Activated T-cell treated with anti-CD3 and anti-CD28 coated beads, Interleukin-2, amount 50 U/mL, for 4 hours (primary cell): ENCODE results near the gene PRLH. TPM values are rescaled to one million over a fixed set of nuclear protein-coding genes. Genes with fewer than 3 reads are reported as not detected.
A peak's percentile ranks its signal among the peaks of the same experiment; 100 is the strongest.

Source experiments
- ATAC-seq, 2 donors: fragments of 200-7000 bp; cut with Tn5 transposase; one replicate each; pipeline ENCODE4 v1.10.0; 2021
- DNase-seq: peaks from one replicate; pipeline ENCODE4 v3.0.0-alpha.2; 2020
- H3K27me3 Mint-ChIP-seq: one replicate; pipeline ENCODE4 v1.8.0; 2021; ENCODE audit warnings: low read depth, mixed read lengths
- H3K36me3 Mint-ChIP-seq: one replicate; pipeline ENCODE4 v1.8.0; 2022; ENCODE audit warnings: mixed read lengths; ENCODE audit not compliant: insufficient read depth
- H3K4me1 Mint-ChIP-seq: one replicate; pipeline ENCODE4 v1.8.0; 2021; ENCODE audit warnings: low read depth, mixed read lengths
- H3K4me3 Mint-ChIP-seq: one replicate; pipeline ENCODE4 v1.8.0; 2021; ENCODE audit warnings: mild to moderate bottlenecking, moderate library complexity, mixed read lengths
- H3K9me3 Mint-ChIP-seq: one replicate; pipeline ENCODE4 v1.8.0; 2021; ENCODE audit warnings: mixed read lengths
- total RNA-seq, 3 donors: library from RNA; stranded (reverse); gene quantifications; one replicate each; pipeline ENCODE4 v1.2.1, GENCODE V29; 2021

Gene PRLH
- total RNA-seq, 3 donors from 2014 or later = not detected

GRCh38 chr2:237576974-237577373 is 10.6 kb downstream of the PRLH start:
- no peaks in the 10 kb centered on the region for H3K36me3 Mint-ChIP-seq
- DNase-seq (no peak), ATAC-seq (no peak)
- no peaks in the 10 kb centered on the region for H3K9me3 Mint-ChIP-seq
- H3K4me1 Mint-ChIP-seq = peaks cover 3% of the 10 kb centered on the region
- H3K4me3 Mint-ChIP-seq = no peak overlapping the region
- H3K27me3 Mint-ChIP-seq = no peaks in the 10 kb centered on the region

- Mint-ChIP-seq H3K27me3 (no peaks in the 10 kb centered on the region), H3K9me3 (no peaks in the 10 kb centered on the region), H3K36me3 (no peaks in the 10 kb centered on the region), H3K4me1 (peaks cover 3% of the 10 kb centered on the region), H3K4me3 (no peak overlapping the region)
- DNase-seq = no peak
- no peak for ATAC-seq
Observed at GRCh38 chr2:237577458-237577857, 11.1 kb downstream of the PRLH start.

- Mint-ChIP-seq H3K4me1 (peaks cover 3% of the 10 kb centered on the region), H3K36me3 (no peaks in the 10 kb centered on the region), H3K27me3 (no peaks in the 10 kb centered on the region), H3K9me3 (no peaks in the 10 kb centered on the region), H3K4me3 (no peak overlapping the region)
- DNase-seq = no peak
- no peak for ATAC-seq
Observed at GRCh38 chr2:237577956-237578870, 11.8 kb downstream of the PRLH start.

- no peak for ATAC-seq
- H3K4me1 Mint-ChIP-seq = peaks cover 3% of the 10 kb centered on the region
- DNase-seq = no peak
- H3K9me3 Mint-ChIP-seq = no peaks in the 10 kb centered on the region
- no peaks in the 10 kb centered on the region for H3K27me3 Mint-ChIP-seq
- H3K4me3 Mint-ChIP-seq = no peak overlapping the region
- H3K36me3 Mint-ChIP-seq = no peaks in the 10 kb centered on the region
Observed at GRCh38 chr2:237581326-237581725, 15.0 kb downstream of the PRLH start.

- Mint-ChIP-seq H3K4me3 (no peak overlapping the region), H3K4me1 (peaks cover 3% of the 10 kb centered on the region), H3K9me3 (no peaks in the 10 kb centered on the region), H3K36me3 (no peaks in the 10 kb centered on the region), H3K27me3 (no peaks in the 10 kb centered on the region)
- ATAC-seq = peak; percentile 89 to 93
- DNase-seq = peak; percentile 31
Observed at GRCh38 chr2:237581751-237582746, 15.7 kb downstream of the PRLH start.

GRCh38 chr2:237583385-237584295 is 17.3 kb downstream of the PRLH start:
- no peaks in the 10 kb centered on the region for H3K36me3 Mint-ChIP-seq
- DNase-seq (no peak), ATAC-seq (no peak)
- no peak overlapping the region for H3K4me3 Mint-ChIP-seq
- H3K4me1 Mint-ChIP-seq = peaks cover 3% of the 10 kb centered on the region
- no peaks in the 10 kb centered on the region for H3K9me3 Mint-ChIP-seq
- H3K27me3 Mint-ChIP-seq = no peaks in the 10 kb centered on the region

GRCh38 chr2:237585590-237586221 is 19.3 kb downstream of the PRLH start:
- ATAC-seq (no peak), DNase-seq (no peak)
- Mint-ChIP-seq H3K4me1 (peaks cover 3% of the 10 kb centered on the region), H3K36me3 (no peaks in the 10 kb centered on the region), H3K9me3 (no peaks in the 10 kb centered on the region), H3K27me3 (peaks cover 2% of the 10 kb centered on the region), H3K4me3 (no peak overlapping the region)

- no peak overlapping the region for H3K4me3 Mint-ChIP-seq
- H3K36me3 Mint-ChIP-seq = no peaks in the 10 kb centered on the region
- DNase-seq = no peak
- peaks cover 10% of the 10 kb centered on the region for H3K4me1 Mint-ChIP-seq
- ATAC-seq = no peak
- H3K9me3 Mint-ChIP-seq = no peaks in the 10 kb centered on the region
- peaks cover 2% of the 10 kb centered on the region for H3K27me3 Mint-ChIP-seq
Observed at GRCh38 chr2:237588044-237588696, 21.8 kb downstream of the PRLH start.

- DNase-seq = no peak
- H3K9me3 Mint-ChIP-seq = no peaks in the 10 kb centered on the region
- H3K36me3 Mint-ChIP-seq = no peaks in the 10 kb centered on the region
- H3K27me3 Mint-ChIP-seq = peaks cover 2% of the 10 kb centered on the region
- peaks cover 10% of the 10 kb centered on the region for H3K4me1 Mint-ChIP-seq
- H3K4me3 Mint-ChIP-seq = no peak within 1 kb of the TSS
- ATAC-seq = no peak
Observed at GRCh38 chr2:237590272-237591140, 24.1 kb downstream of the PRLH start, which contains the start of gene RAB17. Gene RAB17 (minus strand): TSS chr2:237590734. CDS start chr2:237586154, 4,580 bp downstream.

GRCh38 chr2:237591141-237591881 is 24.9 kb downstream of the PRLH start:
- DNase-seq = no peak
- no peaks in the 10 kb centered on the region for H3K36me3 Mint-ChIP-seq
- no peaks in the 10 kb centered on the region for H3K9me3 Mint-ChIP-seq
- peaks cover 2% of the 10 kb centered on the region for H3K27me3 Mint-ChIP-seq
- peaks cover 10% of the 10 kb centered on the region for H3K4me1 Mint-ChIP-seq
- no peak overlapping the region for H3K4me3 Mint-ChIP-seq
- no peak for ATAC-seq

GRCh38 chr2:237592425-237592980 is 26.1 kb downstream of the PRLH start:
- H3K4me1 Mint-ChIP-seq = peaks cover 10% of the 10 kb centered on the region
- no peak overlapping the region for H3K4me3 Mint-ChIP-seq
- ATAC-seq (no peak), DNase-seq (no peak)
- H3K36me3 Mint-ChIP-seq = no peaks in the 10 kb centered on the region
- peaks cover 2% of the 10 kb centered on the region for H3K27me3 Mint-ChIP-seq
- no peaks in the 10 kb centered on the region for H3K9me3 Mint-ChIP-seq
